SU-DHL-6 (cell line): Measurements from ENCODE around the gene ZFAND6.
A peak's percentile ranks its signal among the peaks of the same experiment; 100 is the strongest.
"Not testable (repeated sequence)": the region's sequence is repeated elsewhere in the genome, so short reads cannot be mapped to it uniquely, and the experiment has no call there.

ENCODE experiments used
- H2AFZ ChIP-seq: fragments of 200-600 bp; sonication (generic); 2 replicates; pipeline ENCODE4 v1.6.1; 2014; ENCODE audit warnings: low read depth, mild to moderate bottlenecking, moderate library complexity, mixed read lengths, antibody characterized with exemption, low read length; ENCODE audit not compliant: severe bottlenecking
- H3F3A ChIP-seq: fragments of 200-600 bp; shearing (Covaris generic); 2 replicates; pipeline ENCODE4 v1.6.0; 2016; ENCODE audit warnings: antibody characterized with exemption, mild to moderate bottlenecking; ENCODE audit not compliant: insufficient read depth
- H3K27ac ChIP-seq: fragments of 200-600 bp; sonication (generic); 2 replicates; pipeline ENCODE4 v1.5.1; 2016; ENCODE audit warnings: low read depth, mild to moderate bottlenecking, low read length, moderate library complexity, mixed read lengths
- H3K27me3 ChIP-seq: fragments of 200-600 bp; sonication (generic), shearing (Covaris generic); 2 replicates; pipeline ENCODE4 v1.6.0; 2014; ENCODE audit warnings: mild to moderate bottlenecking, low read length
- H3K36me3 ChIP-seq: fragments of 200-600 bp; sonication (generic); 2 replicates; pipeline ENCODE4 v1.6.1; 2014; ENCODE audit warnings: mild to moderate bottlenecking, low read length, mixed read lengths
- H3K4me2 ChIP-seq: fragments of 300-600, 200-600 bp; shearing (Covaris generic), sonication (generic); 2 replicates; pipeline ENCODE4 v1.6.0; 2014; ENCODE audit warnings: low read length, low read depth, mild to moderate bottlenecking; ENCODE audit not compliant: poor library complexity, severe bottlenecking
- H3K4me3 ChIP-seq: fragments of 200-600 bp; sonication (generic); 2 replicates; pipeline ENCODE4 v1.5.1; 2014; ENCODE audit warnings: antibody characterized with exemption, low read length, mild to moderate bottlenecking, mixed read lengths; ENCODE audit not compliant: insufficient read depth, poor library complexity, severe bottlenecking
- H3K79me2 ChIP-seq: fragments of 200-600 bp; sonication (generic); 2 replicates; pipeline ENCODE4 v1.6.1; 2014; ENCODE audit warnings: mild to moderate bottlenecking, low read length, moderate library complexity; ENCODE audit not compliant: insufficient read depth
- H3K9ac ChIP-seq: fragments of 200-600 bp; sonication (generic); 2 replicates; pipeline ENCODE4 v1.7.0; 2014; ENCODE audit warnings: mild to moderate bottlenecking, low read length
- H3K9me2 ChIP-seq: fragments of 200-600 bp; sonication (generic); replicated peaks from 2 replicates; pipeline ENCODE4 v1.6.1; 2014; ENCODE audit warnings: low read length; ENCODE audit not compliant: insufficient read depth
- H3K9me3 ChIP-seq: fragments of 200-600 bp; sonication (generic); 2 replicates; pipeline ENCODE4 v1.6.1; 2014; ENCODE audit warnings: low read length, mixed read lengths; ENCODE audit not compliant: insufficient read depth
- H4K20me1 ChIP-seq: fragments of 200-600 bp; sonication (generic); 2 replicates; pipeline ENCODE4 v1.6.1; 2014; ENCODE audit warnings: low read depth, mild to moderate bottlenecking, antibody characterized with exemption, low read length, moderate library complexity, mixed read lengths
- CTCF ChIP-seq: fragments of 200-600 bp; sonication (generic); IDR thresholded peaks from one replicate; pipeline ENCODE4 v1.5.1; 2017; ENCODE audit warnings: antibody characterized with exemption, mild to moderate bottlenecking, low read length, moderate library complexity; ENCODE audit not compliant: insufficient read depth, poor library complexity, severe bottlenecking
- EZH2phosphoT487 ChIP-seq: fragments of 200-600 bp; sonication (generic), shearing (Covaris generic); conservative IDR thresholded peaks from 2 replicates; pipeline ENCODE4 v1.6.1; 2018; ENCODE audit warnings: mild to moderate bottlenecking, antibody characterized with exemption, low read length, moderate library complexity, mixed read lengths

Gene ZFAND6

GRCh38 chr15:80058851-80059785 lies at the start of gene ZFAND6:
ZFAND6 (plus strand) TSS chr15:80059676; CDS start chr15:80120345, 60,669 bp downstream.
- Histone ChIP-seq H3K9me2 (no peaks in the 10 kb centered on the region), H3K27ac (peak within 1 kb of the TSS; percentile 78), H3K9ac (peak within 1 kb of the TSS; percentile 79), H3K4me2 (peak within 1 kb of the TSS; percentile 93), H3K79me2 (peaks cover 41% of the 10 kb centered on the region), H3K36me3 (no peaks in the 10 kb centered on the region), H4K20me1 (peaks cover 22% of the 10 kb centered on the region), H3K27me3 (no peaks in the 10 kb centered on the region), H3F3A (0 out of 2 replicates have a peak, but pooled peaks cover 5% of the 10 kb centered on the region), H3K9me3 (no peaks in the 10 kb centered on the region), H3K4me3 (peak within 1 kb of the TSS; percentile 93), H2AFZ (peak within 1 kb of the TSS; percentile 95)
- TF ChIP-seq EZH2phosphoT487 (no peak), CTCF (no peak)

GRCh38 chr15:80010131-80010673 lies 49.3 kb upstream of the ZFAND6 start:
- no peak overlapping the region for H3K9ac ChIP-seq
- no peaks in the 10 kb centered on the region for H3K9me2 ChIP-seq
- H3K4me3 ChIP-seq, result no peak overlapping the region
- no peak overlapping the region for H3K27ac ChIP-seq
- no peaks in the 10 kb centered on the region for H3K27me3 ChIP-seq
- H3K4me2 ChIP-seq, result no peak overlapping the region
- H3F3A ChIP-seq, result no peaks in the 10 kb centered on the region
- no peaks in the 10 kb centered on the region for H3K36me3 ChIP-seq
- no peaks in the 10 kb centered on the region for H3K79me2 ChIP-seq
- no peak for TF ChIP-seq EZH2phosphoT487
- no peak for TF ChIP-seq CTCF
- H2AFZ ChIP-seq, result no peak overlapping the region
- H4K20me1 ChIP-seq, result no peaks in the 10 kb centered on the region
- no peaks in the 10 kb centered on the region for H3K9me3 ChIP-seq

- H4K20me1 ChIP-seq, H3K9me3 ChIP-seq, H3K27me3 ChIP-seq, H3K4me3 ChIP-seq, H3K9me2 ChIP-seq, H3K36me3 ChIP-seq, H3K9ac ChIP-seq, H3K27ac ChIP-seq, H3F3A ChIP-seq, H3K79me2 ChIP-seq, H2AFZ ChIP-seq, H3K4me2 ChIP-seq: not testable (repeated sequence)
Observed at GRCh38 chr15:80011041-80011523, 48.4 kb upstream of the ZFAND6 start.

- Histone ChIP-seq H3K27ac (no peak overlapping the region), H3K9ac (no peak overlapping the region), H3K36me3 (no peaks in the 10 kb centered on the region), H3K79me2 (no peaks in the 10 kb centered on the region), H3K9me3 (no peaks in the 10 kb centered on the region), H3K4me3 (no peak overlapping the region), H3K9me2 (no peaks in the 10 kb centered on the region), H3K4me2 (no peak overlapping the region), H3K27me3 (no peaks in the 10 kb centered on the region), H3F3A (no peaks in the 10 kb centered on the region), H4K20me1 (no peaks in the 10 kb centered on the region), H2AFZ (no peak overlapping the region)
- TF ChIP-seq CTCF (no peak), EZH2phosphoT487 (no peak)
Observed at GRCh38 chr15:80011596-80011995, 47.9 kb upstream of the ZFAND6 start.
